GM19238 (cell line): ENCODE results near the gene GNAT1.
"Not testable (repeated sequence)": the region's sequence is repeated elsewhere in the genome, so short reads cannot be mapped to it uniquely, and the experiment has no call there.

Experiments used
- DNase-seq: peaks from one replicate; pipeline ENCODE4 v3.0.0; 2011; ENCODE audit warnings: low spot score; ENCODE audit not compliant: insufficient read length

Gene GNAT1

DNA sequence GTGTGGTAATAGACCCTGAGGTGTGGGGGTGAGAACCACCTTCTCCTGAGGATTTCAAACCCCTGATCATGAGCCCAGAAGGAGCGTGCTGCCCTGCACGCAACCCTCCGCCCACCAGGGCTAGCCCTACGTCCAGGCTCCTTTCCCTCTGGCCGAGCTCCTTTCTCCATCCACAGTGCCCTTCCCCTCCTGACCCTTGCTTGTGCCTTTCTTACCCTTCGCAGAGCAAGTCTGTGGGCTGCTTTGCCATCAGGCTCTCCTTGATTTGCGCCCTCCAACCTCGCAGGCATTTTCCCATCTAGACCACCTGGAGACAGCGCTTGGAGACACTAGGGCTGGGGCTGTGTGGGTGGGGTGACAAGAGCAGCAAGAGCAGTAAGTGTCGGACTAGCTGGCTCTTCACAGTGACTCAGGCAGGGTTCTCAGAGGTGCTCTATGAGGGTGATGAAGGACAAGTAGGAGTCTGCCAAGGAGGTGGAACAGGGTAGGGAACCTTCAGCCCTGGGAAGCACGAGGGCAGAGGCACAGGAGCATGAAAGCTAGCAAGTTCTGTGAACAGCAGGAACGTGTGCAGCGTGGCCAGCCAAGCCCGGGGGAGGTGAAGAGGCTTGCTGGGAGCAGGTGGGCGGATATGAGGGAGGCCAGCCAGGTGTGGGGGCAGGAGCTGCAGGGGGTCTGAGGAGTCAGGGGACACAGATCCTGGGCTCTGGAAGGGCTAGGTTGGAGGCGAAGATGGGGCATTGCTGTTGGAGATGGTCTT is 11.1 kb downstream of the GNAT1 start:
- no peak for DNase-seq

DNA sequence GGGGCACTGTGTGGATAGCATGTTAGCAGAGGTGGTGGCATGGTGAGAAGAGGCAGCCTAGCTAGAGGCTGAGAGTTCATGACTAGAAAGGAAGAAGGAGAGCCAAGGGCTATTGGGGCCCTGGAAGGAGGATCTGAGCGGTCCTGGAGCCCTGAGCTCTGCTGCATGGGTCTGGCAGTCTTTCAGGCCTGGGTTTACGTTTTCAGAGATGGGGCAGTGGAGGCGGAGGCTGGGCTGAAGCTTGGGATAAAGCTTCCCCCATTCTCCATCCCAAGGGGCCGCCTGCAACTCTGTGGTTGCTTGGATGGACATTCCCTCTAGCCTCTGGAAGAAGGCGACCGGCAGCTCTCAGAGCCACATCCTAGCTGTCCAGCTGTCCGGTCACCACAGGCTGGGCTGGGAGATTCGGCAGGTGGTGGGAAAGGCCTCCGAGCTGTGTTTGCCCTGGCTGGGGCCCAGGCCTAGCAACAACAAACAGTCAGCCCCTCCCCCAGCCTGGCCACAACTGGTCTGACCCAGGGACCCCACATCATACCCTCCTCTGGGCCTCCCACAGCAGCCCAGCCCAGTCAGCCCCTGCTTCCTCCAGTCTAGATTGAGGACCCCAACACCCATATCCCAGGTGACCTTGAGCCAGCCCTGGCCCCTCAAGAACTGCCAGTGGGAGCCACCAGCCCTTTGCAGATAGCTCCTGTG is 11.9 kb downstream of the GNAT1 start:
- DNase-seq = no peak

DNA sequence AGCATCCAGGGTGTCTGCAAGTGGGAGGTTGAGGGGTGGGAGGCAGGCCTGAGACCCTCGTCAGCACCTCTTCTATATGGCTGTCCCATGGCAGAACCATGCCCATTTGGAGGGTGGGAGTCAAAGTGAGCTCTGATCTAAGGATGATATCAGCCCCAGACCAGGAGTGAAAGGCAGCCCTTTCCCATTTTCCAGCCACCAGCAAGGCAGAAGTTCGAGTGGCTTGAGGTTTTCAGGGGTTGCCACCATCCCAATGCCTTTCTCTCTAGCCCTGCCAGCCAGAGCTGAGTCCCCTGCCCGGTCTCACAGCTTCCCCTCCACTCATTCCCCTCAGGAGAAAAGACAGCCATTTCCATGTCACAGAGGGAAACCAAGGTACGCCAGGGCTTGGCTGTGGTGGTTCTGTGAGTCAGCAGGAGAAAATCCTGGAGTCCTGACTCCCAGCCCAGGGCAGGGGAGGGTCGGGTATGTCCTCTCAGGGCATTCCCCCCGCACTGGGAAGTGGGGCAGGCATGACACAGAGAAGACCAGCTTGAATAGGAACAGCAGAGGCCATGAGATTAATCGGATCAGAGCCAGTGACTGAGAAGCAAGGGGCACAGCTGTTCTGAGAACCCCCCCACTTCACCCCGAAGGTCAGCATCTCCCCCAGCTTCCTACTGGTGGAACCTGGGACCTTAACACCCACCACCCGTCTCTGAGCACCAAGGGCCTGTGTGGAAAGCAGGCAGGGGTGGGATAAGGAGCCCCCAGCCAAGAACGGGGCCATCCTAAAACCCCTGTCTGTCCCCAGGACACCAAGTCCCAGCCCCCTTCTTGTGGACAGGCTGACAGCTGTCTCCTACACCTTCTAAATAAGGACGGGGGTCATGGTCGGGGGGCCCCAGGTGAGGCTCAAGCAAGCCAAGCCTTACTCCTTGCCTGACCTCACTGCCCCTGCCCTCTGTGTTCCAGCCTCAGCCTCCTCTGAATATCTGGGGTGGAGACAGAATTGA is 12.7 kb downstream of the GNAT1 start:
- DNase-seq = no peak

DNA sequence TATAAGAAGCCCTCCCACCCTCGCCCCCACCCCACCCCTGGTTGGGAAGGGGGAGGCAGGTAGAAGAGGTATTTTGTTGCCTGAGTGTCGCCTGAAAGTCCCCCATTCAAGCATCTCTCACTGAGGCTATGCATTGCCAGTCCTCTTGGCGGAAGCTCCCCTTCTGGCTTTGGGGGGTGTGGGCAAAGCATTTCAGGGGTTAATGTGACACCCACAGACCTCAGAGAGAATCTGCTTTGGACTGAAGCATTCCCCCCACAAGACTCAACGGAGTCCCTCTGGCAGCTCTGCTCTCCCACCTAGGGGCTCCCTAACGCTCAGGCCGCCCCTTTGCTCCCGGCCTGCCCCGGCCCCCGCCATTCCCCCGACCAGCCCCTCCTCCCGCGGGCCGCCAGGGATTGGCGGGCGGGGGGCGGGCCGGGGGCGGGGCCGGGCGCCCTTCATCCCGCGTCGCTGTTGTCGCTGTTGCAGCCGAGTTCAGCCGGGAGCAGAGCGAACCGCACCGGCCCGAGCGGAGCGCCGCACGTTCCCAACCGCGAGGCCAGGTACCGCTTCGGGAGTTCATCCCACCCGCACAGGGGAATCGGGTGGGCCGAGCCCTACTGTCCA is 13.5 kb downstream of the GNAT1 start, which contains the start of gene SLC38A3:
Gene SLC38A3, plus strand, starts transcription at position 468 of the 609 bp plus-strand sequence. CDS start 8,929 bp downstream, outside the sequence.
- no peak for DNase-seq

DNA sequence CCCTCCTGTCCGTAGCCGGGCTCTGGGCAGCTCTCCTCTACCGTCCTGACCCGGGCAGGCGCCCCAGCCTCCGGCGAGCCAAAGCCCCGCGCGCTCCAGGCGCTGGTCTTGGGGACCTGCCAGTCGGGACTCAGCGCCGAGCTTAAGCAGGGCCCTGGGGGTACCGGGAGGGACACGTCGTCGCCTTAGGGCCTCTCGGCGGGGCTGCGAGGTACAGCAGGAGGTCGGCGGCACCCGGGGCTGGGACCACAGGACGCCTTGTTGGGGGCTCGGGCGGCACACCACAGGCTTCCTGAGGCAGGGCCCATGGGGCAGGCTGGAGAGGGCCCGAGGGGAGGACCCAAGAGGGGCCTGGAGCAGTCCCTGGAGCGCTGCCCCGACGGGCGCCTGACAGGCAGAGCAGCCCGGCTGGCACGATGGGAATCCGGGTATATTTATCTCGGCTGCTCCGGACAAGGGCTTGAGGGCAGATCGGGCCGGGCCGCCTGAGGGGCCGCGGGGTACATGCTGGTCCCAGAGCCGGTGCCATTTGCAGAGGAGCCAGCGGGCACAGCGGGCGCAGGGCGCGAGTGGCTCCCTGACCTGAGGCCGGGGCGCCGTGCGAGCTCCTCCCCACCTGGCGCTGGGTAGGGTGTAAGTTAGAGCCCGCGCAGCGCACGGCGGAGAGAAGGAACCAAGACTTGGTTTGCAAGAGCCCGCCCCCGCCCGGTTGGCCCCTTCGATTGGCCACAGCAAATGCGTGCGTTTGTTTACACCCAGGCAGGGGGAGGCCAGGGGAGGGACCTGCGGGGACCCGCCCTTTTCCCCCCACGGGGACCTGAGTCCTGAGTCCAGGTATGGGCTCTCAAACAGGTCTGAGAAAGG is 14.2 kb downstream of the GNAT1 start:
- no peak for DNase-seq

DNA sequence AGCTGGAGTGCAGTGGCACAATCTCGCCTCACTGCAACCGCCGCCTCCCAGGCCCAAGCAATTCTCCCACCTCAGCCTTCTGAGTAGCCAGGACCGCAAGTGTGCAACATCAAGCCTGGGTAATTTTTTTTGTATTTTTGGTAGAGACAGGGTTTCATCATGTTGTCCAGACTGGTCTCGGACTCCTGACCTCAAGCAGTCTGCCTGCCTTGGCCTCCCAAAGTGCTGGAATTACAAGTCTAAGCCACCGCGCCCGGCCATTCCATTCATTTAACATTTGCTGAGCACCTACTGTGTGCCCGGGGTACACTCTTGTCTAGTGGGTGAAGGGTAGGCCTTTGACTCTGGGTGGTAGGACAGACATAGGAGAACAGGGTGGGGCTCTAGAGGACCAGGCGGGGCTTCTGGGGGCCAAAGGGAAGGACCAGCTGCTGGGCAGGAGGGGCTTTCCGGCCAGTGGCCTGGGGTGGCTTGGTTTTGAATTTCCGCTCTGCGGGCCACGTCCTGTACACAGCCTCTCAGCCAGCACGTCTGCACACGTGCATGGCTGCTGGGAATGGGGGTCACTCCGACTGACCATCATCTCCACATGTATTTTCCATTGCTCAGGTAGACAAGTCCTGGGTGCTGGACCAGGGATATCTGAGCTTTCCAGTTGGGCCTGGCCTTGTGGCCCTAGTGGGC is 16.1 kb downstream of the GNAT1 start:
- no peak for DNase-seq

DNA sequence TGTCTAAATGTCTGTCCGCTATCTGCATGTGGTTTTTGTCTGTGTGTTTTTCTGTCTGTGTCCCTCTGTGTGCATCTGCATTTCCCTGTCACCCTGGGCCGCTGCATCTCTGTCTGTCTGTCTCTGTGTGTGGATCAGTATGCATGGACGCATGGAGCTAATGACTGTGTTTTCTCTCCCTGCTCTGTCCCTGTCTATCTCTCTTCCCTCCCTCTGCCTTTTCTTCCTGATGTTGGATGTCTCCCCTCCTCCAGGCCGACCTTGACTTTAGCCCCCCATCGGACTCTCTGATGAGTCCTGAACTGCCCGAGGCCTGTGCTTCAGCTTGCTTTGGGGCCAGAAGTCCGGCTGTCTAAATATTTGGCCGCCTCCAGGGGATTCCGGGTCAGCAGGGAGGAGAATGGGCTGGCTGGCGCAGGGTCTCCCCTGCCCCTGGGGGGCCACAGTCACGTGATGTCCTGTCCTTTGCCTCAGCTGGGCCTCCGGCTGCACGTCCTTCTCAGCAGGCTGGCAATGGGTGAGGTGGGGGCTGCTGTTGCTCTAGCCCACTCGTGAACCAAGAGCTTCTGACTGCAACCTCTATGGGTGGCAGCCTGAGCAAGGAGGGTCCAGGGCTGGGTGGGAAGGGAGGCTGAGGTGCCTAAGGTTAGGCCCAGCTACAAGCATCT is 17.4 kb downstream of the GNAT1 start:
- no peak for DNase-seq

DNA sequence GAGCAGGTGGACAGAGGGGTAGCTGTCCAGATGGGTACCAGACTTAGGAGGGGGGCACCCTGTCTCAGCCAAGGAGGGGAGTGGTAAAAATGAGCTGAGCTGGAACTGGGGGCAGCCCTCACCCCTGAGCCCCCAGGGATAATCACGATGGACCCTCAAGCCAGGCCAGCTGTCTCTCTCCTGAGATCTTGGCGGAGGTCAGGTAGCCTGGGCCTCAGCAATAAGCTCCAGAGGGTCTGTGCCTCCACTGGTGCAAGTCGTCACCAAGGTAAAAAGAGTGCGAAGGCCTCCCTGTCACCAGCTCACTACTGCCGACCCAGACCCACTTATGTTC is 18.7 kb downstream of the GNAT1 start:
- DNase-seq = no peak

DNA sequence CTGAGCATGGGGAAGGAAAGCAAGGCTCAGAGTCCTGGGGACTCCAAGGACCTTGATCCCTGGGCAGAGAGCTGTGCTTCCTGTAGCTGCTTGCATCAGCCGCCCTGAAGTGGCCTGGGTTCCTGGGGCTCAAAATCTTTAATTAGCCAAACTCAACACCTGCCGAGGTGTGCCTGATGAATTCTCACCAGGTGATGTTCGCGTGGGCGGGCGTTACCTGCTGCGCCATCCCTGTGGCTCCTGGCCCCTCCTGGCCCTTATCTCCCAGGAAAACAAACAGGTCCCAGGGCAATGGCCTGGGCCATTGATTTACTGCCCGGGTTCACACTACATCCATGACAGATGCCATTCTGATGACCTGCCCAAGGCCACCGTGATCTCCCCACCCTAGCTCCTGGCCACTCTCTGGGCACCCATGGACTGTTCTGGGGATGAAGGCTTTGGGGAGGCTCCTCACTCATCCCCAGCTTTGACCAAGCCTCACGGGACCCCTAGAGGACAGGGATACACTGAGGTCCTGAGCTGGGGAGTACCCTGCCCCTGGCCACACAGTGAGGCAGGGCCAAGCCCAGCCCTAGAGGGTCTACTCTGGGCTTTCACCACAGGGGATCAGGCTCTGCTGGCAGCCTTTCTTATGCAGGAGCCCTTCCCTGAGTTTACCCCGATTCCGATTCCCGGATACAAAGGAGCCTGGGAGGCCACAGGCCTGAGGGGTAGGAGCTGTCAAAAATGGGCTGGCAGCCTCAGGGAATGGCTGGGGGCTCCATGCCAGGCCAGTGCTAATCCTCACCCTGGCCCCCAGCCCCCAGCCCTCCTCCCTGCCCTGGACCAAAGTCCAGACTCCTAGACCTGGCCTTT is 19.3 kb downstream of the GNAT1 start:
- DNase-seq = no peak

DNA sequence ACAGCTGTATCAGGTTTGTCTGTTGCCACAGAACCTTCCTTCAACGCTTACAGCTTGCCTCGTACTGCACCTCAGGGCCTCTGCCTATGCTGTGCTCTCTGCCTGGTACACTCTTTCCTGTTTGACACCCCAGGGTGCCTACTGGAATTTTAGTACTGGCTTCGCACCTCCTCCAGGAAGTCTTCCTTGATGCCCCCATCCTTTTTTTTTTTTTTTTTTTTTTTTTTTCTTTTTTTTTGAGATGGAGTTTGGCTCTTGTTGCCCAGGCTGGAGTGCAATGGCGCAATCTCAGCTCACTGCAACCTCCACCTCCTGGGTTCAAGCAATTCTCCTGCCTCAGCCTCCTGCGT is 19.9 kb downstream of the GNAT1 start:
- not testable (repeated sequence) for DNase-seq

DNA sequence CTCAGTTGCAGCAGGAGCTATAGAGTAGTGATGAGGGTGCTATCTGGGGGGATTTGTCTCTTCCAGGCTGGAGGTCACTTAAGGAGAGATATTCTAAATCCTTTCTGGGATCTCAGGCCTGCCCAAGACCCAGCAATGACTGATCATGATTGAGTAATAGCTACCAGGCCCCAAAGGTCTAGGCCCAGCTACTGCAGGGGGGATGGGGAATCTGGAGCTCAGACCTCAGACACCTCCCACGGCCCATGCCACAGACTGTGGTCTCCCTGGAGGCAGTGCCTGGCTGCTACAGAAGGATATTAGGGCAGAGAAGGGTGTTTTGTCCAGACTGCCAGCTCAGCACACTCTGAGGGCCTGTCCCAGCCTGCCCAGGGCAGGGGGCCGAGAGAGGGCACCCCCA is 20.5 kb downstream of the GNAT1 start:
- no peak for DNase-seq

DNA sequence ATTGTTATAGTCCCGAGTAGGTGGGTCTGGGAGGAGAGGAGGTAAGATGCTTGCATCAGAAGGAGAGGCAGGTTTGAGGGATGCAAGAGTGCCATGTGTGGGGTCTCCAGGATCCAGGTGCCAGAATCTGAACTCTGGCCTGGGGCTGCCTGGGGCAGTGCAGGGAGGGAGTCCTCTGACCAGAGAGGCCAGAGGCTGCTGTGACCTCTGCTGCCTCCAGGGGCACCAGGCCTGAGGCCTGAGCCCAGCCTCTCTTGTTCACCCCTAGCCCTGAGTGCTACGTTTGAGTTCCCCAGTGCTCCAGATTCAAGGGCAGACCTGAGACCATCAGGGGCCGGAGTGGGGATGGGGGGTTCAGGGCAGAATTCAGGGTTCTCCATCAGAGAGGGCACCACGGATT is 21.1 kb downstream of the GNAT1 start:
- DNase-seq = no peak

DNA sequence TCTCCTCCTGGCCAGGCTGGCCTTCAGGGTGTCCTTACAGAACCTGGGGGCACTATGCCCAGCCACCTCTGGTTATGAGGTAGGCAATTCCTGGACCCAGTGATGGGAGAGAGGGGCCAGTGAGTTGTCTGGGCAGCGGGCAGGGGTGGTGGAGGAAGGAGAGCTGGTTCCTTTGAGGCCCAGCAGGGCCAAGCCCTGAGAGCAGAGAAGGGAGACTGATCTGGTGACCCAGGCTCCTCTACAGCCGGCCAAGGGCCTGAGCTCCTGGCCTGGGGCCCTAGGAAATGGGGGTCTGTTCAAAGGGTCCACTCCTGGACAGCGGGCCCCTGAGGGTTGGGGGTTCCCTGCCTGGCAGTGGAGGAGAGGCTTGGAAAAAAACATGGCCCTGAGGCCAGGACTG is 21.6 kb downstream of the GNAT1 start:
- no peak for DNase-seq

DNA sequence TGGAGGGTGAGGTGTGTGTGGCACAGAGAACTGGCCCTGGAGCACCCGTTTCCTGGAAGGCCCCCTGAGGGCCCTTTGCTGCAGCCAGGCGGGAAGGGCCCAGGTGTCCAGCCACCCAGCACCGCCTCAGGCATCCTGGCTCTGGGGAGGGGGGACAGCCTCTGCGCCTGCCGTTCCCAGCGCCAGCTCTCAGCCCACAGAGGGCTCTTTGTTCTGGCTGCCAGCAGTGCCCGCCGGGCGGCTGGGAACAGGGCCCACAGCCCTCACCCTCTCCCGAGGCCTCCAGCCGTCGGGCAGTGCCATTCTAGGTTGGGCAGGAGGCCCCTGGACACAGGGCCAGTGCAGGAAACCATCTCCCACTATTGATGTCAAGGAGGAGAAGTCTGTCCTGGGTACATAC is 22.0 kb downstream of the GNAT1 start:
- DNase-seq = no peak

DNA sequence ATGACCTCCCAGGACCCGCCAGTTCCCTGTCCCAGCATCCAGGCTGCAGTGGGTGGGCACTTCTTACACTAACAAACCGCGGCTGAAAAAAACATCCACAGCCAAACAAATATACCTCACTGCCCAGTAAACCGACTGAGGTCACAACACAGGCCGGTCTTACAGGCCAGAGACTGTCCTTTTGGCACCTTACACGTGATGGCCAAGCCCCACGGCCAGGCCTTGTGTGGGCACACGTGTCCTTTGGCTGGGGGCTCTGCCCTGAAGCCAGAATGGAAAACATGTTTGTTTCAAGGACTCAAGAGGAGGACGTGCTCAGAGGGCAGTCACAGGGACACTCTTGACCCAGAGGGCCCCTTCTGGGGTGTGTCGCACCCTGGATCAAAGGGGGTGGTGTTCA is 23.4 kb downstream of the GNAT1 start:
- no peak for DNase-seq

DNA sequence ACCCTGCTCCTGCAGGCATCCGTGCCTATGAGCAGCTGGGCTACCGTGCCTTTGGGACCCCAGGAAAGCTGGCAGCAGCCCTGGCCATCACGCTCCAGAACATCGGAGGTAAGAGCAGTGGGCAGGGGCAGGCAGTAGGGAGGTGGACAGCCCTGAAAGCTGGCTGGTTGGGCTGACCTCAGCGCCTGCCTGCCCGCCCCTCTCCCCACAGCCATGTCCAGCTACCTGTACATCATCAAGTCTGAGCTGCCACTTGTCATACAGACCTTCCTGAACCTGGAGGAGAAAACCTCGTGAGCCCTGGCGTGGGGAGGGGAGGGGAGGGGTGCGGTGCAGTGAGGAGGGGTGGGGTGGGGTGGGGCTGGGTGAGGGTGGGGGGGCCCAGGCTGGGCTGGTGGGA is 24.1 kb downstream of the GNAT1 start:
- DNase-seq = no peak

DNA sequence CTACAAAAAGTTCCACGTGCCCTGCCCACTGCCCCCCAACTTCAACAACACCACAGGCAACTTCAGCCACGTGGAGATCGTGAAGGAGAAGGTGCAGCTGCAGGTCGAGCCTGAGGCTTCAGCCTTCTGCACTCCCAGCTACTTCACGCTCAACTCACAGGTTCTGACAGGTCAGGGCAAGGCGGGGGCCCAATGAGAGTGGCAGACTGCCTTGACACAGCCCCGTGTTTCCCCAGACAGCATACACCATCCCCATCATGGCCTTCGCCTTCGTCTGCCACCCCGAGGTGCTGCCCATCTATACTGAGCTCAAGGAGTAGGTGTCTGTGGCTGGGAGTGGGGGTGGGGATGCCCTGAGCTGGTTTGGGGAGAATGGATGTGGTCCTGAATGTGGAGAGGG is 26.3 kb downstream of the GNAT1 start:
- no peak for DNase-seq

DNA sequence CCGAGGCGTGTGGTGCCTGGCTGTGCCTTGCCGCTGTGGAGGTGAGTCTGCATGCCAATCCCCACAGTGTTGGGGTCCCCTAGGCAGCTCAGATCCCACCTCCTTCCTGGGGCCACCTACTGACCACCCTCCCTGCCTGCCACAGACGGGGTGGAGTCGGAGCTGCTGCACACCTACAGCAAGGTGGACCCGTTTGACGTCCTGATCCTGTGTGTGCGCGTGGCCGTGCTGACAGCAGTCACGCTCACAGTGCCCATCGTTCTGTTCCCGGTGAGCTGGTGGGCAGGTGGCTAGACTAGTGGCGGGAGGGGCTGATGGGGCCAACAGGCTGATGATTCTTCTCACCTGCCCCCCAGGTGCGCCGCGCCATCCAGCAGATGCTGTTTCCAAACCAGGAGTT is 27.0 kb downstream of the GNAT1 start:
- no peak for DNase-seq

DNA sequence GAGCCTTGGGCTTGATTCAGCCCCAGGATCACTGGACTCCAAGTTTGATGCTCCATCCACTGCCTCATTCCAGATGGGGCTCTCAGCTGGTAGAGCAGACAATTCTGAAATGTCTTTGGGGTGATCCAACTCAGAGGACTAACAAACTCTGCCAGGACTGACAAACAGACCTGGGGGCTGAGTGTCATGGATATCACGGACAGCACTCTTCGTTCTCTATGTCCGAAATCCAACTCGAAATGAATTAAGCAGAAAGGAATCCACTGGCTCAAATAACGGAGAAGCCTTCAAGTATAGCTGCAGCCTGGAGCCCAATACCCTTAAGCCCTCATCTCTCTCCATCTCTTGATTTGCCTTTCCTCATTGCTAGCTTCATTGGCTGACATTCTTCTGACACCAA is 27.9 kb downstream of the GNAT1 start:
- no peak for DNase-seq
